HepG2 (cell line): ENCODE data around the gene NCKAP1. TPM values are rescaled to one million over a fixed set of nuclear protein-coding genes. Genes with fewer than 3 reads are reported as not detected.
A peak's percentile ranks its signal among the peaks of the same experiment; 100 is the strongest.

Experiments
- MYC ChIP-seq: sonication (generic); formaldehyde crosslinking; IDR thresholded peaks from 2 replicates; pipeline ENCODE4 v1.9.0; 2021; ENCODE audit warnings: missing genetic modification reagents, borderline replicate concordance
- NR2F1 ChIP-seq, 2 experiments: fragments of 450-650 bp in 1 of 2; formaldehyde crosslinking in 1 of 2; IDR thresholded peaks; 2 replicates each; pipeline versions ENCODE4 v1.5.0 to v1.6.1; 2016 to 2020; ENCODE audit warnings: mild to moderate bottlenecking in 1 of 2, missing compliant biosample characterization in 1 of 2, missing genetic modification reagents in 1 of 2, moderate library complexity in 1 of 2
- RXRA ChIP-seq: sonication (generic); formaldehyde crosslinking; IDR thresholded peaks from 2 replicates; pipeline ENCODE4 v1.5.1; 2020; ENCODE audit warnings: missing genetic modification reagents
- SNAPC4 ChIP-seq: sonication (generic); formaldehyde crosslinking; IDR thresholded peaks from 2 replicates; pipeline ENCODE4 v1.4.0; 2020; ENCODE audit warnings: mild to moderate bottlenecking, missing genetic modification reagents
- SOX6 ChIP-seq, 2 experiments: fragments of 450-650 bp in 1 of 2; sonication (generic) in 1 of 2; formaldehyde crosslinking in 1 of 2; IDR thresholded peaks; 2 replicates each; pipeline versions ENCODE4 v1.4.0 to v1.6.1; 2017 to 2020; ENCODE audit warnings: antibody characterized with exemption in 1 of 2, mild to moderate bottlenecking in 1 of 2, missing genetic modification reagents in 1 of 2
- ZFP36L2 ChIP-seq: sonication (generic); formaldehyde crosslinking; IDR thresholded peaks from 2 replicates; pipeline ENCODE4 v1.4.0; 2020; ENCODE audit warnings: missing genetic modification reagents
- ZFP90 ChIP-seq: sonication (generic); formaldehyde crosslinking; IDR thresholded peaks from 2 replicates; pipeline ENCODE4 v1.8.0; 2022; ENCODE audit warnings: missing genetic modification reagents, mild to moderate bottlenecking, inconsistent platforms, borderline replicate concordance
- ZNF567 ChIP-seq: sonication (generic); formaldehyde crosslinking; IDR thresholded peaks from 2 replicates; pipeline ENCODE4 v1.8.1; 2023; ENCODE audit warnings: mild to moderate bottlenecking, missing genetic modification reagents, borderline replicate concordance
- polyA plus RNA-seq, 8 experiments: library from polyadenylated mRNA; depleted of rRNA in 3 of 8; stranded (reverse) in 7 of 8; unstranded in 1 of 8; fragments of >200 nt; fragmentation: Illumina TruSeq in 4 of 8; extraction: Trizol in 4 of 8; gene quantifications; 2 replicates each; pipeline versions ENCODE4 v1.2.1 to v1.2.3, GENCODE V29; 2011 to 2016; ENCODE audit warnings: low read depth in 4 of 8, missing spikeins in 1 of 8, mixed read lengths in 1 of 8; ENCODE audit not compliant: insufficient read depth in 1 of 8
- total RNA-seq, 5 experiments: library from RNA; depleted of rRNA; stranded (reverse); fragments of >200 nt; fragmentation: Illumina TruSeq; extraction: Trizol; gene quantifications; 2 replicates each; pipeline ENCODE4 v1.2.3, GENCODE V29; 2016; ENCODE audit warnings: low read depth in 1 of 5
- TF ChIP-seq, protein P1 (sequence below): sonication (generic); formaldehyde crosslinking; IDR thresholded peaks from 2 replicates; pipeline ENCODE4 v1.4.0; 2020; ENCODE audit warnings: mild to moderate bottlenecking, missing genetic modification reagents
- TF ChIP-seq, protein P2 (sequence below): sonication (generic); formaldehyde crosslinking; IDR thresholded peaks from 2 replicates; pipeline ENCODE4 v1.5.0; 2020; ENCODE audit warnings: mild to moderate bottlenecking, missing genetic modification reagents, borderline replicate concordance

NCKAP1 gene
- total and polyA plus RNA-seq, 2 of the 13 experiments (the other 11 are each of a cell fraction or from before 2014, with no cell fraction given) = 72.1 to 96.3 TPM

GRCh38 chr2:182866461-182867406 is 171.5 kb downstream of the NCKAP1 start, which contains the start of gene FRZB (continued):
- 0 out of 2 replicates have a peak, but pooled peaks have one; percentile 14 for TF ChIP-seq SNAPC4 (CRISPR knock-in tag)
- TF ChIP-seq ZNF567 = no peak
- TF ChIP-seq, protein P1, sequence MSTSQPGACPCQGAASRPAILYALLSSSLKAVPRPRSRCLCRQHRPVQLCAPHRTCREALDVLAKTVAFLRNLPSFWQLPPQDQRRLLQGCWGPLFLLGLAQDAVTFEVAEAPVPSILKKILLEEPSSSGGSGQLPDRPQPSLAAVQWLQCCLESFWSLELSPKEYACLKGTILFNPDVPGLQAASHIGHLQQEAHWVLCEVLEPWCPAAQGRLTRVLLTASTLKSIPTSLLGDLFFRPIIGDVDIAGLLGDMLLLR (CRISPR knock-in tag) = 0 out of 2 replicates have a peak, but pooled peaks have one; percentile 63
- TF ChIP-seq ZFP90 (CRISPR knock-in tag) = no peak
- TF ChIP-seq RXRA (CRISPR knock-in tag) = 0 out of 2 replicates have a peak, but pooled peaks have one; percentile 1
- TF ChIP-seq ZFP36L2 (CRISPR knock-in tag) = no peak
- no peak for TF ChIP-seq NR2F1 (CRISPR knock-in tag; IDR thresholded peaks at IDR 0.05)
- TF ChIP-seq MYC = 0 out of 2 replicates have a peak, but pooled peaks have one; percentile 6
- TF ChIP-seq, protein P2, sequence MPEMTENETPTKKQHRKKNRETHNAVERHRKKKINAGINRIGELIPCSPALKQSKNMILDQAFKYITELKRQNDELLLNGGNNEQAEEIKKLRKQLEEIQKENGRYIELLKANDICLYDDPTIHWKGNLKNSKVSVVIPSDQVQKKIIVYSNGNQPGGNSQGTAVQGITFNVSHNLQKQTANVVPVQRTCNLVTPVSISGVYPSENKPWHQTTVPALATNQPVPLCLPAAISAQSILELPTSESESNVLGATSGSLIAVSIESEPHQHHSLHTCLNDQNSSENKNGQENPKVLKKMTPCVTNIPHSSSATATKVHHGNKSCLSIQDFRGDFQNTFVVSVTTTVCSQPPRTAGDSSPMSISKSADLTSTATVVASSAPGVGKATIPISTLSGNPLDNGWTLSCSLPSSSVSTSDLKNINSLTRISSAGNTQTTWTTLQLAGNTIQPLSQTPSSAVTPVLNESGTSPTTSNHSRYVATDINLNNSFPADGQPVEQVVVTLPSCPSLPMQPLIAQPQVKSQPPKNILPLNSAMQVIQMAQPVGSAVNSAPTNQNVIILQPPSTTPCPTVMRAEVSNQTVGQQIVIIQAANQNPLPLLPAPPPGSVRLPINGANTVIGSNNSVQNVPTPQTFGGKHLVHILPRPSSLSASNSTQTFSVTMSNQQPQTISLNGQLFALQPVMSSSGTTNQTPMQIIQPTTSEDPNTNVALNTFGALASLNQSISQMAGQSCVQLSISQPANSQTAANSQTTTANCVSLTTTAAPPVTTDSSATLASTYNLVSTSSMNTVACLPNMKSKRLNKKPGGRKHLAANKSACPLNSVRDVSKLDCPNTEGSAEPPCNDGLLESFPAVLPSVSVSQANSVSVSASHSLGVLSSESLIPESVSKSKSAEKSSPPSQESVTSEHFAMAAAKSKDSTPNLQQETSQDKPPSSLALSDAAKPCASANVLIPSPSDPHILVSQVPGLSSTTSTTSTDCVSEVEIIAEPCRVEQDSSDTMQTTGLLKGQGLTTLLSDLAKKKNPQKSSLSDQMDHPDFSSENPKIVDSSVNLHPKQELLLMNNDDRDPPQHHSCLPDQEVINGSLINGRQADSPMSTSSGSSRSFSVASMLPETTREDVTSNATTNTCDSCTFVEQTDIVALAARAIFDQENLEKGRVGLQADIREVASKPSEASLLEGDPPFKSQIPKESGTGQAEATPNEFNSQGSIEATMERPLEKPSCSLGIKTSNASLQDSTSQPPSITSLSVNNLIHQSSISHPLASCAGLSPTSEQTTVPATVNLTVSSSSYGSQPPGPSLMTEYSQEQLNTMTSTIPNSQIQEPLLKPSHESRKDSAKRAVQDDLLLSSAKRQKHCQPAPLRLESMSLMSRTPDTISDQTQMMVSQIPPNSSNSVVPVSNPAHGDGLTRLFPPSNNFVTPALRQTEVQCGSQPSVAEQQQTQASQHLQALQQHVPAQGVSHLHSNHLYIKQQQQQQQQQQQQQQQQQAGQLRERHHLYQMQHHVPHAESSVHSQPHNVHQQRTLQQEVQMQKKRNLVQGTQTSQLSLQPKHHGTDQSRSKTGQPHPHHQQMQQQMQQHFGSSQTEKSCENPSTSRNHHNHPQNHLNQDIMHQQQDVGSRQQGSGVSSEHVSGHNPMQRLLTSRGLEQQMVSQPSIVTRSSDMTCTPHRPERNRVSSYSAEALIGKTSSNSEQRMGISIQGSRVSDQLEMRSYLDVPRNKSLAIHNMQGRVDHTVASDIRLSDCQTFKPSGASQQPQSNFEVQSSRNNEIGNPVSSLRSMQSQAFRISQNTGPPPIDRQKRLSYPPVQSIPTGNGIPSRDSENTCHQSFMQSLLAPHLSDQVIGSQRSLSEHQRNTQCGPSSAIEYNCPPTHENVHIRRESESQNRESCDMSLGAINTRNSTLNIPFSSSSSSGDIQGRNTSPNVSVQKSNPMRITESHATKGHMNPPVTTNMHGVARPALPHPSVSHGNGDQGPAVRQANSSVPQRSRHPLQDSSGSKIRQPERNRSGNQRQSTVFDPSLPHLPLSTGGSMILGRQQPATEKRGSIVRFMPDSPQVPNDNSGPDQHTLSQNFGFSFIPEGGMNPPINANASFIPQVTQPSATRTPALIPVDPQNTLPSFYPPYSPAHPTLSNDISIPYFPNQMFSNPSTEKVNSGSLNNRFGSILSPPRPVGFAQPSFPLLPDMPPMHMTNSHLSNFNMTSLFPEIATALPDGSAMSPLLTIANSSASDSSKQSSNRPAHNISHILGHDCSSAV (CRISPR knock-in tag) = peak; percentile 91; the same call in 1 of the 2 replicates
- TF ChIP-seq SOX6 (IDR thresholded peaks at IDR 0.05) = no peak
- peak; percentile 49; the same call in 1 of the 2 replicates for TF ChIP-seq SOX6 (CRISPR knock-in tag; IDR thresholded peaks at IDR 0.05)
